Central memory CD8-positive, alpha-beta T cell (primary cell): ENCODE measurements around the gene NXT2.
A peak's percentile ranks its signal among the peaks of the same experiment; 100 is the strongest.

Experiments used
- ATAC-seq: fragments of 150-1000 bp; cut with Tn5 transposase; replicated peaks from 2 replicates; pipeline ENCODE4 v1.10.0; 2022; ENCODE audit warnings: mild to moderate bottlenecking, moderate FRiP score, moderate number of reproducible peaks; ENCODE audit not compliant: poor library complexity, severe bottlenecking; ENCODE audit errors: extremely low read depth
- DNase-seq, 2 donors: peaks; one replicate each; pipeline ENCODE4 v3.0.0; 2021; ENCODE audit warnings: low spot score in 2 of 2
- H3K27ac Mint-ChIP-seq: one replicate; pipeline ENCODE4 v1.8.0; 2022; ENCODE audit warnings: low read depth, mild to moderate bottlenecking, moderate library complexity, mixed read lengths
- H3K27me3 Mint-ChIP-seq: one replicate; pipeline ENCODE4 v1.8.0; 2022; ENCODE audit warnings: mixed read lengths
- H3K36me3 Mint-ChIP-seq: one replicate; pipeline ENCODE4 v1.8.0; 2022; ENCODE audit warnings: mild to moderate bottlenecking, moderate library complexity, mixed read lengths; ENCODE audit not compliant: insufficient read depth
- H3K4me1 Mint-ChIP-seq: one replicate; pipeline ENCODE4 v1.8.0; 2022; ENCODE audit warnings: mixed read lengths
- H3K4me3 Mint-ChIP-seq: one replicate; pipeline ENCODE4 v1.8.0; 2022; ENCODE audit warnings: mild to moderate bottlenecking, moderate library complexity, mixed read lengths
- H3K9me3 Mint-ChIP-seq: one replicate; pipeline ENCODE4 v1.8.0; 2022; ENCODE audit warnings: mixed read lengths

Gene NXT2

GRCh38 chrX:109536439-109537323 is at the start of gene NXT2:
TSS of gene NXT2 (plus strand) at chrX:109536844. CDS start at chrX:109537007, 163 bp downstream.
- peak within 1 kb of the TSS; percentile 97 for H3K4me3 Mint-ChIP-seq
- ATAC-seq (peak; percentile 98), DNase-seq (peak; percentile 58 to 73)
- H3K9me3 Mint-ChIP-seq: no peaks in the 10 kb centered on the region
- peaks cover 7% of the 10 kb centered on the region for H3K36me3 Mint-ChIP-seq
- no peaks in the 10 kb centered on the region for H3K27me3 Mint-ChIP-seq
- H3K27ac Mint-ChIP-seq: peak within 1 kb of the TSS; percentile 95
- peaks cover 7% of the 10 kb centered on the region for H3K4me1 Mint-ChIP-seq

DNA sequence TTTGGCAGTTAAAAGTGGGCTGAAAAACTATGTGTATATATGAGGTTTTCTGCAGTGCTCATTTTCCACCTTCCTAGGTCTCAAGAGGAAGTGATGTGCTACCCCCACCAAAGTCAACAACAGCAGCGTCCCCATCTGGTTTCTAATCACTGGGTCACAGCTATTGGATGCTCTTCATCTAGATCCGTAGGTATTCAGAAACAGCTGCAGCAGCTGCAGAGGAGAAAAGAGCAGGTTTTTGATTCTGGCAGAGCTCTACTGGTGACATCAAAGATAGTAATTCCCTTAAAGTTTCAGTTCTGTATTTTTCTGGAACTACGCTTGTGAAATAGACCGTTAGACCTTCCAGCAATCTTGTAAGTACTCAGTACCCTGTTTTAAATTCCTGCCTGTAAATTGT is 49.0 kb upstream of the NXT2 start:
- peaks cover 5% of the 10 kb centered on the region for H3K27me3 Mint-ChIP-seq
- no peaks in the 10 kb centered on the region for H3K36me3 Mint-ChIP-seq
- ATAC-seq (no peak), DNase-seq (no peak)
- no peak overlapping the region for H3K4me3 Mint-ChIP-seq
- no peaks in the 10 kb centered on the region for H3K9me3 Mint-ChIP-seq
- H3K4me1 Mint-ChIP-seq: no peaks in the 10 kb centered on the region
- no peak overlapping the region for H3K27ac Mint-ChIP-seq

DNA sequence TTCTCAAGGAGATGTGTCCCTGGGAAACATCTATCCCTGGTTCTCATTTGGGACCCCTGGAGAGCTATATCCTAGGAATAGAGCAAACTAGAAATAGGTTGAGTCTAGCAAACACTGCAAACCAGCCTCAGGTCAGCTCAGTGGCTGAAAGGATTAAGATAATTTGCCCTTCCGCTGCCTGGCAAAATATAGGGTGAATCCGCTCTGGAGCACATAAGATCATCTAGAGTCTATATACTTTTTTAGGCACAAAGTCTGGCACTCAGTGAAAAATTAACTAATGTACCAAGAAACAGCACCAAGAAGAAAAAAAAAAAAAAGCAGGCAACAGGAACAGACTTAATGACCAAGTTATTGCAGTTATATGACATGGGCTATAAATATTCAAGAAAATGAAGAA is 47.5 kb upstream of the NXT2 start:
- Mint-ChIP-seq H3K4me1 (no peaks in the 10 kb centered on the region), H3K36me3 (no peaks in the 10 kb centered on the region), H3K9me3 (no peaks in the 10 kb centered on the region), H3K4me3 (no peak overlapping the region), H3K27ac (no peak overlapping the region), H3K27me3 (no peaks in the 10 kb centered on the region)
- no peak for ATAC-seq
- DNase-seq: no peak

- Mint-ChIP-seq H3K27me3 (peaks cover 10% of the 10 kb centered on the region), H3K4me3 (no peak overlapping the region), H3K27ac (no peak overlapping the region), H3K9me3 (no peaks in the 10 kb centered on the region), H3K4me1 (no peaks in the 10 kb centered on the region), H3K36me3 (no peaks in the 10 kb centered on the region)
- DNase-seq (no peak), ATAC-seq (no peak)
Observed at GRCh38 chrX:109498434-109498833, 38.2 kb upstream of the NXT2 start.

DNA sequence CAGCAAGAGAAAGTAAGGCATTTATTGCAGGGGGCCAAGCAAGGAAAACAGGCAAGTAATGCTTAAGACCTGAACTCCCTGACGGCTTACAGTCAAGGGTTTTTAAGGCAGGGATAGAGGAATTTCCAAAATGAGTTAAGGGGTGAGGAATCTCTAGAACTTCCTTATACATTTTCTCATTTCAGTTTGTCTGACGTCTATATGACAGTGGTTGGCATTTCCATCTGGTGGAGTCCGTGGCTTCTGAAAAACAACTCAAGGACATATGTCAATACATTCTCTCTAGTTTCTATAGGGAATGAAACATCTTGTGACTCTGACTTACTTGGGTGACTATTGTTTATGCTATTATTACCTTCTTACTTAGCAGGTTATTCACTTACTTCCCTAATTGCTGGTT is 35.5 kb upstream of the NXT2 start:
- no peak overlapping the region for H3K4me3 Mint-ChIP-seq
- ATAC-seq: no peak
- DNase-seq: no peak
- H3K27me3 Mint-ChIP-seq: peaks cover 10% of the 10 kb centered on the region
- H3K36me3 Mint-ChIP-seq: no peaks in the 10 kb centered on the region
- no peak overlapping the region for H3K27ac Mint-ChIP-seq
- no peaks in the 10 kb centered on the region for H3K9me3 Mint-ChIP-seq
- no peaks in the 10 kb centered on the region for H3K4me1 Mint-ChIP-seq

DNA sequence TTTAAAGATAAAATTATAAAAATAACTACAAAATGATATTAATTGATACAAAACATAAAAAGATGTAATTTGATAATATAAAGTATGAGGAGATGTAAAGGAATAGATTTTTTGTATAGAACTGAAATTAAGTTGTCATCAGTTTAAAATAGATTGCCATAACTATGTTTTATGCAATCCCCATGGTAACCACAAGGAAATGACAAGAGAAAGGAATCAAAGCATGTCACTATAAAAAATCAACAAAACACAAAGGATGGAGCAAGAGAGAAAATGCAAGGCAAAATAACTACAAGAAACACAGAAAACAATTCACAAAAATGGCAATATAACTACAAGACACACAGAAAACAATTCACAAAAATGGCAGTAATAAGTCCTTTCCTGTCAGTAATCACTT is 27.7 kb upstream of the NXT2 start:
- DNase-seq (no peak), ATAC-seq (no peak)
- H3K9me3 Mint-ChIP-seq: no peaks in the 10 kb centered on the region
- H3K36me3 Mint-ChIP-seq: no peaks in the 10 kb centered on the region
- no peak overlapping the region for H3K27ac Mint-ChIP-seq
- no peaks in the 10 kb centered on the region for H3K4me1 Mint-ChIP-seq
- peaks cover 57% of the 10 kb centered on the region for H3K27me3 Mint-ChIP-seq
- H3K4me3 Mint-ChIP-seq: no peak overlapping the region

GRCh38 chrX:109511113-109511512 is 25.5 kb upstream of the NXT2 start:
- Mint-ChIP-seq H3K9me3 (no peaks in the 10 kb centered on the region), H3K4me3 (no peak overlapping the region), H3K27ac (no peak overlapping the region), H3K4me1 (no peaks in the 10 kb centered on the region), H3K36me3 (no peaks in the 10 kb centered on the region), H3K27me3 (peaks cover 66% of the 10 kb centered on the region)
- ATAC-seq (no peak), DNase-seq (no peak)

DNA sequence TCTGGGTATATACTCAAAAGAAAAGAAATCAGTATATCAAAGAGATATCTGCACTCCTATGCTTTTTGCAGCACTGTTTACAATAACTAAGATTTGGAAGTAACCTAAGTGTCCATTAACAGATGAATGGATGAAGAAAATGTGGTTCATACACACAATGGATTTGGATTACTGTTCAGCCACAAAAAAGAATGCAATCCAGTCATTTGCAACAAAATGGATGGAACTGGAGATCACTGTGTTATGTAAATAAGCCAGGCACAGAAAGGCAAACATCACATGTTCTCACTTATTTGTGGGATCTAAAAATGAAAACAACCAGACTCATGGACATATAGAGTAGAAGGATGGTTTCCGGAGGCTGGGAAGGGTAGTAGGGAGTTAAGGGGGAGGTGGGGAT is 17.6 kb upstream of the NXT2 start:
- Mint-ChIP-seq H3K9me3 (no peaks in the 10 kb centered on the region), H3K36me3 (no peaks in the 10 kb centered on the region), H3K27me3 (peaks cover 38% of the 10 kb centered on the region), H3K4me1 (no peaks in the 10 kb centered on the region), H3K27ac (no peak overlapping the region), H3K4me3 (no peak overlapping the region)
- no peak for ATAC-seq
- DNase-seq: no peak

DNA sequence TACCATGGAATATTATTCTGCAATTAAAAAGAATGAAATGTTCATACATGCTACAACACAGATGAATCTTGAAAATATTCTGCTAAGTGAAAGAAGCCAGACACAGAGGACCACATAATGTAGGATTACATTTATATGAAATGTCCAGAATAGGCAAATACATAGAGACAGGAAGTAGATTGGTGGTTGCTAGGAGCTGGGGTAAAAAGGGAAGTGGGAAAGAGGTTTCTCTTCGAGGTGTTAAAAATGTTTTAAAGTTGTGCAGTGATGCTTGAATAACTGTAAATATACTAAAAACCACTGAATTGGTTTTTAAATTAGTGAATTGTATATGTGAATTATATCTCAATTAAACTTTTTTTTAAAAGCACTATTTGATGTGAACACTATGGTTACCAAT is 3.6 kb upstream of the NXT2 start:
- no peaks in the 10 kb centered on the region for H3K27me3 Mint-ChIP-seq
- peaks cover 7% of the 10 kb centered on the region for H3K4me1 Mint-ChIP-seq

GRCh38 chrX:109533631-109534030 is 3.0 kb upstream of the NXT2 start:
- no peak for DNase-seq
- H3K27ac Mint-ChIP-seq: no peak overlapping the region
- no peak overlapping the region for H3K4me3 Mint-ChIP-seq
- peaks cover 7% of the 10 kb centered on the region for H3K36me3 Mint-ChIP-seq
- ATAC-seq: no peak
- H3K4me1 Mint-ChIP-seq: peaks cover 7% of the 10 kb centered on the region
- H3K27me3 Mint-ChIP-seq: no peaks in the 10 kb centered on the region
- no peaks in the 10 kb centered on the region for H3K9me3 Mint-ChIP-seq

More for the DNA sequence above, 3.6 kb upstream of the NXT2 start:
- ATAC-seq (no peak), DNase-seq (no peak)
- Mint-ChIP-seq H3K9me3 (no peaks in the 10 kb centered on the region), H3K4me3 (no peak overlapping the region), H3K36me3 (peaks cover 7% of the 10 kb centered on the region), H3K27ac (no peak overlapping the region)

DNA sequence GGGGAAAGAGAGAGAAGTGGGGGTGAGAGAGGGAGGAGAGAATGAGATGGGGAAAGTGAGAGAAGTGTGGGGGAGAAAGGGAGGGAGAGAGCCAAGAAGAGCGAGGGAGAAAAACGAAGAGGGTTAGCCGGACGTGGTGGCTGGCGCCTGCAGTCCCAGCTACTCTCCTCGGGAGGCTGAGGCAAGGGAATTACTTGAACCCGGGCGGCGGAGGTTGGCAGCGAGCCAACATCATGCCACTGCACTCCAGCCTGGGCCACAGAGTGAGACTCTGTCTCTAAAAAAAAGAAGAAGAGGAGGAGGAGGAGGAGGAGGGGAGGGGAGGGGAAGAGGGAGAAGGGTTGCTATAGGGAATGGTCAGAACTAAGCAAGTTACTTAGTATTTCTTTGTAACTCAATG is 1.7 kb upstream of the NXT2 start:
- Mint-ChIP-seq H3K4me3 (peak overlapping the region; percentile 97), H3K27me3 (no peaks in the 10 kb centered on the region), H3K36me3 (peaks cover 7% of the 10 kb centered on the region), H3K27ac (no peak overlapping the region), H3K4me1 (peaks cover 7% of the 10 kb centered on the region), H3K9me3 (no peaks in the 10 kb centered on the region)
- DNase-seq (no peak), ATAC-seq (no peak)

DNA sequence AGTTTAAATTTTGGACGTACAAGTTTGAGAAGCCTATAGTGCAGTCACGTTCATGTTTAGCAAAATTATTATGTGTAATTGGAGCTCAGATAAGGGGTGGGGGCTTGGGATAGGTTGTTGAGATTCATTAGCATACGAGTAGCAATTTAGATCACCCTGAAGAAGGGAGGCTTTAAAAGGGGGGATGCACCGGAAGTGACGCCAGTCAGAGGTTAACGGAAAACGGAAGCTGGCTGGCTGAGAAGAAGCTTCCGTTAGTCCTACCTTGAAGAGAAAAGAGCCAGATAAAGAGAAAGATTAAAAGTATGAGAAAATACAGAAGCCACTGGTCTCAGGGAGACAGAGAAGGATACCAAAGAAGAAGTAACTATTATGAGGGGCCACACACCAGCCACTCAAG is 1.1 kb upstream of the NXT2 start:
- peaks cover 7% of the 10 kb centered on the region for H3K36me3 Mint-ChIP-seq
- ATAC-seq: no peak
- no peaks in the 10 kb centered on the region for H3K9me3 Mint-ChIP-seq
- peak overlapping the region; percentile 97 for H3K4me3 Mint-ChIP-seq
- no peak for DNase-seq
- H3K27ac Mint-ChIP-seq: no peak overlapping the region
- no peaks in the 10 kb centered on the region for H3K27me3 Mint-ChIP-seq
- H3K4me1 Mint-ChIP-seq: peaks cover 7% of the 10 kb centered on the region

GRCh38 chrX:109537324-109537665 is 651 bp downstream of the NXT2 start:
- DNase-seq (no peak), ATAC-seq (no peak)
- peaks cover 8% of the 10 kb centered on the region for H3K36me3 Mint-ChIP-seq
- peak overlapping the region; percentile 95 for H3K27ac Mint-ChIP-seq
- peak overlapping the region; percentile 97 for H3K4me3 Mint-ChIP-seq
- H3K4me1 Mint-ChIP-seq: peaks cover 7% of the 10 kb centered on the region
- no peaks in the 10 kb centered on the region for H3K27me3 Mint-ChIP-seq
- no peaks in the 10 kb centered on the region for H3K9me3 Mint-ChIP-seq
